NCI-H69 (cell line): ENCODE measurements around the gene ACP2.
"Not testable (repeated sequence)": the region's sequence is repeated elsewhere in the genome, so short reads cannot be mapped to it uniquely, and the experiment has no call there.

ENCODE experiments used
- DNase-seq: peaks from one replicate; lab custom pipeline; 2025; lab: John Stamatoyannopoulos, UW

The ACP2 gene

DNA sequence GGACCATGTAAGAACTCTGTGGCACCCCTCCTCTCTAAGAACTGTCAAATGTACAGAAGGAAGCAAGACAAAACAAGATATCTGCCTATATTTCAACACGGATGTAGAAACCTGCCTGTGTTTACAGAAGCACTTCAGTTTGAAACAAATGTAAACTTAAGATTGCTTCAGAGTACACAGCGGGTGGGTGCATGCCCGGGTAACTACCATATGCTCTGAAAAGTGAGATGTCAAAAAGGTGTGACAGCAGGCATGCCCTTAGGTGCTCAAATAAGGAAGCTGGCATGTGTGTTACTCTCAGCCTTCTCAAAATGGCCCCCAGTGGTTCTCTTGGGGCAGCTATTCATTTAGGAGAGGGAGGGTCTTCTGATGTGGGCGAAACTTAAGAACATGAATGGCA, 5.2 kb downstream of the ACP2 start:
- peak; percentile 85 for DNase-seq

DNA sequence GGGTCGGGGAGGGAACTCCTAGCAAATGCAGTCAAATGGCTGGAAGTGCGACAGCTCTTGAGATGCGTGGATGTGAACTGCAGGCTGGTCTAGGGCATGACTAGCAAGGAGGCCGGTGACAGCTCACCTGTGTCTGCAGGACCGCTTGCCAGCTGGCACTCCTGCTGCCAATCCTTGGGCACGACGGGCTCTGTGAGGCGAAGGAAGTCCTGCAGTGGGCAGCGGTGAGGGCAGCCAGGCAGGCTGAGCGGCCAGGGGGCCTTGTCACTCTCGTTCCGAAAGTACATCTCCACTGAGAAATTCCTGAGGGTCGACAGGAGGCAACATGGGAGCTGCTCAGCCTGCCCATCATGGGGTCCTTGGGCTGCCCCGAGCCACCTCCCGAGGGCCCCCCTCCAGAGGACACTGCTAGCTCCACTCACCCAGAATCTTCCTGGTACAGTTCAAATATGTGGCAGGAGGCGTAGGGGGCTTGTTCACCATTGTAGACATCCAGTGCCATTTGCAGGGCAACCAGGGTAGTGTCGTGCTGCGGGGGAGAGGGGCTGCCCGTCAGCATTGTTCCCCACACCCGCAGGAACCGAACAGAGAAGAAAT, 5.9 kb downstream of the ACP2 start:
- no peak for DNase-seq

DNA sequence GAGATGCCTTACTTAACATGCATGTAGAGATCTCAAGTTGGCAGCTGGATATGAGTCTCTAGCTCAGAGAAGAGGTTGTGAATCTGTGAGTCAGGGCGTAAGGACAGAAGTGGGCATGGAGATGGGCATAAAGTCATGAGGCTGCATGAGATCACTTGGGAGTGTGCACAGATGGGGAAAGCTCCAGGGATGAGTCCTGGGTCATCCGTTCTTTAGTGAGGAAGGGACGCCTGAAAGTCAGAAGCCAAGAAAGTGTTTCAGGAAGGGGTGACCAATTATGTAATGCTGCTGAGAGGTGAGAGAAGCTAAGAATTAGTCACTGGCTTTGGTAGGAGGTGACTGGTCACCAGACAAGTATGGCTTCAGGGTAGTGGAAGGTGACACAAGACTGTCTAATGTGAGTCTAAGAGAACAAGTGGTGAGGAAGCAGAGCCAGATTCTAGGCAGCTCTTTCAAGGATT, 6.7 kb downstream of the ACP2 start:
- no peak for DNase-seq

DNA sequence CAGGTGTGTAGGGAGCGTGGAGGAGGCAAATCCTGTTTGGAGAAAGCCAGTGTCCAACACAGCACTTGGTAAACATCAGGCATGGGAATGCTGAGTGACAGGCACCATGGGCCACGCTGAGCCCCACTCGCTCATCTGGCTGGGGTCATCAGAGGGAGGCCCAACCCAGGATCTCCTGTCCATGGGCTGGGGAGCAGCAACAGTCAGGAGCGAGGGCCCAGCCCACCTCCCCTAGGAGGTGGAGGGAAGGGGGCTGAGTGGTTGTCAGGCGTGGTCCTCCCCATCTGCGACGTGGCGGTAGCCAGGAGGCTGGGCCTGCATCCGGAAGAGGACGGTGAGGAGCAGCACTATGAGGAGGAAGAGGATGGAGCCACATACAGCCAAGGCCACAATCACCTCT, 8.8 kb downstream of the ACP2 start:
- DNase-seq, result no peak

DNA sequence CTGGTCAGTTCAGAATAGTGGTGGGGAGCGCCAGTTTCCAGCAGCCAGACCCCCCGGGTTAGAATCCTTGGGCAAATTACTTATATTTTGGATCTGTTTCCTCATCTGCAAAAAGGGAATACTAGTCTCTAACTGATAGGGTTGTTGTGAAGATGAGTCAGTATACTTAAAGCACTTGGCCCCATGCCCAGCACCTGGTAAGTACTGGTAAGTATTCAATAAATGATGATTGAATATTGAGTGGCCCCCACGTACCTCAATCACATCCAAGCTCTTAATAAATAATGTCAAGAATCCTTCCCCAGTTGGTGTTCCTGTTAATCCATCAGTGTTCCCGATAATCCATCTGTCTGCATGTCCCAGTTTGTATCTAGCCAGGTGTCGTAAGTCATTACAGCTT, 12.1 kb downstream of the ACP2 start:
- DNase-seq, result peak; percentile 51

DNA sequence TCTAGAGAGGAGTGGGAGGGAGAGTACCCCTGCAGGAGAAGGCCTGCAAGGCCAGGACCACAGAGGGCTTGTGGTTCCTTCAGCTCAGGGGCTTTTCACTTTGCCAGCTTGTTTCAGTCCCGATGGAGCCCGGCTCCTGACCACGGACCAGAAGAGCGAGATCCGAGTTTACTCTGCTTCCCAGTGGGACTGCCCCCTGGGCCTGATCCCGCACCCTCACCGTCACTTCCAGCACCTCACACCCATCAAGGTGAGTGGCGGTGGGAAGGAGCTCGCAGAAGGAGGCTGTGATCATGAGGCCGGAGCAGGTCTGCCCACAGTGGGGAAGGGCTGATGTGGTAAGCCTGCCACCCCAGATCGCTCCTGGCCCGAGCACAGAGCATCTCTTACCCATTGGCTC, 13.5 kb downstream of the ACP2 start:
- DNase-seq, result no peak

DNA sequence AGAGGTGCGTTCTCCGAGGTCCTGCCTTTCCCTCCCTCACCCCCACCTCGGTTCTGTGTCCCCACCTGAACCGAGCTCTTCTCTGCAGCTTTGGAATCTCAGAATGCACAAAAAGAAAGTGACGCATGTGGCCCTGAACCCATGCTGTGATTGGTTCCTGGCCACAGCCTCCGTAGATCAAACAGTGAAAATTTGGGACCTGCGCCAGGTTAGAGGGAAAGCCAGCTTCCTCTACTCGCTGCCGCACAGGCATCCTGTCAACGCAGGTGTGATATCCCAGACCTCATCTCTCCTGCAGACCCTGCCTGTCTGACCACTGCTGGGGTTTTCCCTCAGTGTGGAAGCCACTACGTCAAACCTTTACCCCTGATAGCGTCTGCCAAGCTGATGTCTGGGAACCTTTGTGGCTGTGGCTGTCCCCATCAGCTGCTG, 13.9 kb downstream of the ACP2 start:
- DNase-seq, result peak; percentile 90

DNA sequence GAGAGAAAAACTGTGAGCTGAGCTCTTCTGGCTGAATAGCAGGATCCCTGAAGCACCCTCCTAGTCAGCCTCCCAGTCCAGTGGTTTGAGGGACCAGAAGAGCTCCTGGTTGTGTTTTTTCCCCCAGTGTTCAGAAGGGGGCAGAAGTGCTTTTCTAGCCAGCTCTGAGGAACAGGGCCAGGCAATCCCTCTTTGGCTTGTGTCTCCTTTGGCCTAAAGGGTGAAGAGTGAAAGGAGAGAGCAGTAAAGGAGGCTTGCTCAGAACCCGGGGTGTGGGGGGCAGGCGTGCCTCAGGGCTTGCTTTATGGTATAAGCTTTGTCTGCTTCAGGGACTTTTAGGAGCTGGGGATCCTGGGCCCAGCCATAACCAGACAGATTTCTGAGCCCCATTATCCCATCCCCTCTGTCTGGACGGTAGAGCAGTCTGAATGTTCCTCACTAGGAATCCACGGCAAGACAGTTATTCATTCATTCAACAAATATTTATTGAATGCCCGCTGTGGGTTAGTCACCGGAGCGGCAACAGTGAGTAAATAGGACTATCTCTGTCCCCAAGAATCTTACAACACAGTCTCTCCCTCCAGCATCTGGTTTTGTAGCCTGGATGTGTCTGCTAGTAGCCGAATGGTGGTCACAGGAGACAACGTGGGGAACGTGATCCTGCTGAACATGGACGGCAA, 14.5 kb downstream of the ACP2 start:
- peak; percentile 82 for DNase-seq

DNA sequence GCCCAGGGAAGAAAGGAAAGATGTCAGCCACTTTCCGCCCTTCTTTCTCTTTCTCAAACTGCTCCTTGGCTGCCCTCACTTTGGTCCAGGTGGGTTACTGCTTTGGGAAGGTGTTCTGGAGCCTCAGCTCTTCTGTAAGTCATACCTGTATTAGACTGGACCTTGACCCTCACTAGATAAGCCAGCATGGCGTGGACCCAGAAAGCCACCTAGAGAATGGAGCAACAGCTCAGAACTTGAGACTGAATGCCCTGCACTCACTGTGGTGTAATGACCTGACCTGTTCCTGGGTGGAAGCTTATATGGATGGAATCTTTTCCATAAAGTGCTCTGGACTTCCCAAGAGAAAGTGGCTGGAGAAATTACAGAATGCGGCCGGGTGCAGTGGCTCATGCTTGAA, 15.6 kb downstream of the ACP2 start:
- no peak for DNase-seq

DNA sequence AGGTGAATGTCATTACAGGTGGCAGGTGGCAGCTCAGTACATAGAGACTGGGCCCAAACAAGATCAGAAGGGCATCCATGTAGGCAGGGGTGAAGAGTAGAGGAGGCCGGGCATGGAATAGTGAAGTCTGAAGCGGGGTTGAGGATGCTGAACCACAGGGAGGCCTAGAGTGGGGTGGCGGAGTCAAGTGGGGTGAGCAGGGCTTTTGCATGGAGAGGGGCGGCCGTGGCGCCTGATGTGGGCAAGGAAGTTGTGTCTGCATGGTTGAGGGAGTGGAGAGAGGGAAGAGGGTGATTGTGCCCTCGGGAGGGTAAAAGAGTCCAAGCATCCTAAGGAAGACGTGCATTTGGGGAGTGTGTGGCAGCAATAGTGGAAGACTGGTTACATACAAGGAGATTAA, 19.5 kb downstream of the ACP2 start:
- no peak for DNase-seq

DNA sequence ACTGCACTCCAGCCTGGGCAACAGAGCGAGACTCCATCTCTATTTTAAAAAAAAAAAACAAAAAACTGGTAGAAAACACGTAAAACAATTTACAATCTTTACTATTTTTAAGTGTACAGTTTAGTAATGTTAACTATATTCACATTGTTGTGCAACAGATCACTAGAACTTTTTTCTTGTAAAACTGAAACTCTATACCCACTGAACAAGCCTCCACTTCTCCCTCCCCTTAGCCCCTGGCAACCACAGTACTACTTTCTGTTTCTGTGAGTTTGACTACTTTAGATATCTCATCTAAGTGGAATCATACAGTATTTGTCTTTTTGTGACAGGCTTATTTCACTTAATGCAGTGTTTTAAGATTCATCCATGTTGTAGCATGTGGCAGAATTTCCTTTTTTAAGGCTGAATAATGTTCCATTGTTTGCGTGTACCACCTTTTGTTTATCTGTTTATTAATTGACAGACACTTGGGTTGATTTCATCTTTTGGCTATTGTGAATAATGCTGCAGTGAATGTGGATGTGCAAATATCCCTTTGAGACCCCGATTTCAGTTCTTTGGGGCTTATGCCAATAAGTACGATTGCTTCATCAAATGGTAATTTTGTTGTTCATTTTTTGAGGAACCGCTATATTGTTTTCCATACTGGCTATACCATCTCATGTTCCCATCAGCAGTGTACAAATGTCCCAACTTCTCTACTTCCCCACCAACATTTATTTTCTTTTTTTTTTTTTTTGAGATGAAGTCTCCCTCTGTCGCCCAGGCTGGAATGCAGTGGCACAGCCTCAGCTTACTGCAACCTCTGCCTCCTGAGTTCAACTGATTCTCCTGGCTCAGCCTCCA, 22.8 kb downstream of the ACP2 start:
- DNase-seq, result no peak

DNA sequence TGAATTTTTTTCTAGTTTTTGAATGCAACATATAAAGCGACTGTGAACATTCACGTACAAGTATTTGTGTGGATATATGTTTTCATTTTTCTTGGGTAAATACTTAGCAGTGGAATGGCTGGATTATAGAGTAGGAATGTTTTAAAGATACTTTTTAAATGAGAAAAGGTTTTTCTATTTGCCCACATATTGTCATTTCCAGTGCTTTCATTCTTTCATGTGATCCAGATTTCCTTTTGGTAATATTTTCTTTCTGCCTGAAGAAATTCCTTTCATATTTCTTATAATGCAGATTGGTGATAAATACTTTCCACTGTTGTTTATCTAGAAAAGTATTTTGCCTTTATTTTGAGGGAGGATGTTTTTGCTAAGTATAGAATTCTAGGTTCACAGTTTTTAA, 25.9 kb downstream of the ACP2 start:
- no peak for DNase-seq

DNA sequence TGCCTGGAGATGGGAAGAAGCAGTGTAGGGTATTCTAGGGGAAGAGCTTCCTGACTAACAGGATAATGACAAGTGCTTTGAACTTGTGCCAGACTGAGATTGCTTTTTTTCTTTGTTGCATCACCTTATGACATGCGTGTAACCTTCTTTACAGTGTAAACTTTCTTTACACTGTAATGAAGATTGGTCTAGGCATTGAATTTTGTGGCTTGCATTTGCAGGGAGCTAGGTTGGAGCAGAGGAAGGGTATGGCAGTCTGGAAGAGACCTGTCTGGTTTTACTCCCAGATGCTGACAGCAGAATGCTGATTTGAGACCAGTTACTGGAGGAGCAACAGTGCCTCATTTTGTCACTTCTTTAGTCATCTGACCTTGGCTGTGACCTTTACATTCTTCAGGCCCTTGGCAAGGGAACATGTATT, 28.2 kb downstream of the ACP2 start:
- no peak for DNase-seq

DNA sequence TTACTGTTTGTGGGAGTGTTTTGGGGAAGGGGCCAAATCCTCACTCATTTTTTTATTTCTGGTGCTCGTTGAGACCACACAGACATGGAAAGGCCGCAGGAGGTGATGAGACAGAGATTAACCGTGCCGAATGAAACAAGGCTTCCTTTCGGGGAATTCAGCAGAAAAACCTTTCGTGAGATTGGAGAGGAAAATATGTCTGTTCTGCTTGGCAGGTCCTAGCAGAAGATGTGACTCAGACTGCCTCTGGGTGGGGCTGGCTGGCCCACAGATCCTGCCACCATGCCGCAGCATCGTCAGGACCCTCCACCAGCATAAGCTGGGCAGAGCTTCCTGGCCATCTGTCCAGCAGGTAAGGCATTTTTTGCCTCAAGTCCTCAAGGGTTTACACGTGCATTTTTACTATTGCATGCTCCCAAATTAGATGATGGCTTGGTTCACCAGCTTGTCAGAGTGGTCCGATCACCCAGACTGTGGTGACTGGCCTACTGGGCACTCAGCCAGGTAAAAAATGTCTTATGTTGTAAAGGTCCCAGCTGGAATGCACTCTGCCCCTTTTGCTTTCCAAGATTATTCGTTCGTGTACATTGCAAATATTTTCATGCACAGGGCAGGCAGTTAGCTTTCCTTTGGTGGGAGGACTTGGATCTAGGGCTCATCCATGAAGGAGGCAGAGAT, 32.4 kb downstream of the ACP2 start:
- DNase-seq, result peak; percentile 81

DNA sequence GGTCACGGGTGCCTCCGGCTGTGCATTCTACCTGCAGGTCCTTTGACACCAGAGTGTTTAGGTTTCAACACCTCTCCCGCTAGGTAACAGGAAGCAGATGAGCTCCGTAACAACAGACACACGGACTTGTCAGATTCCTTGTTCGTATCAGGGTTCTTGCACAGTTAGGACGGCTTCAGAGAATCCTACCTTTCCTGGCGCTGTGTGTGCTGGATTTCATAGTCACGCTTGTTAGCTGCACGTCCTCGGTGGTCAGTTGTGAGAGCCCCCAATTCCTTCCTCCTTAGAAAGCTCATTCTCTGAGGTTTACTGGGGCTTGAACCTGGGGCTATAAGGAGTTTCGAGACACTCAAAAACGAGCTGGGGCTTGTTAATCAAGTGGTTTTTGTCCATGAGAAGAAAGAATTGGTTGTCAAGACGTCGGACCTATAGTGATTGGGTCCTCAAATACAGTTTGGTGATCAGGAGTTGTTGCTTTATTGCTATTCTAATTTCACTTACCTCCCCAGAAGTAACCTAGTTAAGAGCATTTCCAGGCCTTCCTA, 33.2 kb downstream of the ACP2 start:
- DNase-seq, result peak; percentile 90

DNA sequence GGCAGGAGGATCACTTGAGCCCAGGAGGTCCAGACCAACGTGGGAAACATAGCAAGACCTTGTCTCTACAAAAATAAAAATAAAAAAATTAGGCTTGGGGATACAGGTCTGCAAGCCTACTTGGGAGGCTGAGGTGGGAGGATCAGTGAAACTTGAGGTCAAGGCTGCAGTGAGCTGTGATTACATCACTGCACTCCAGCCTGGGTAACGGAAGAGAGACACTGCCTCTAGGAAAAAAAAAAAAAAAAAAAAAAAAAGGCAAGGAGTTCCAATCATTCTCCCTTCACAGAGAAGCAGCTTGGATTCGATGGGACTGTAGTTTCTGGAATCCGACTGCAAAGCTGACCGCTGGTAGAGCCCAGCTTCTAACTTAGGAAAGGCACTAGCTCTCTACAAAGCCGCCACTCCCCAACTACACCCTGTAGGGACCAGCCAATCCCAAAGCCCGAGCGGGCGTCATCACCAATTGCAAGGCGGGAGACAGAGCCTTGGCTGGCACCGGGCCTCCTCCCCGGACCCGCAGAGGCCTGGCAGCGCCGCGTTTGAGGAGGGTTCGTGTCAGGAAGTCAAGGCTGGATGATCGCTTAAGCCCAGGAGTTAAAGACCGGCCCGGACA, 34.6 kb downstream of the ACP2 start:
- peak; percentile 97 for DNase-seq

DNA sequence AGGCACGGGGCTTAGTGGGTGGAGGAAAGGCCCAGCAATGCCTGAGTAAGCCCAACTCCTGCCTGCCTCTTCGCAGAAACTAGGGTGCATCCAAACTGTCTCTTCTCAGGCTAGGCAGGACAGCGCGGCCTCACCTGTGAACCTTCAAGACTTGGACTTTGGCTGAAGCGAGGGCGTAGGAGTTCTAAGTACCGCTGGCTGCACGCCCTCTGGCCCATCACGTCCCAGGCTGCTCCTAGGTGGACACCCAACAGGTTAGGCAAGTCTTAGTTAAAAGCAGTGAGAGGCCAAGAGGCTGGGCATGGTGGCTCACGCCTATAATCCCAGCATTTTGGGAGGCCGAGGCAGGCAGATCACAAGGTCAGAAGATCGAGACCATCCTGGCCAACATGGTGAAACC, 35.7 kb downstream of the ACP2 start:
- no peak for DNase-seq

DNA sequence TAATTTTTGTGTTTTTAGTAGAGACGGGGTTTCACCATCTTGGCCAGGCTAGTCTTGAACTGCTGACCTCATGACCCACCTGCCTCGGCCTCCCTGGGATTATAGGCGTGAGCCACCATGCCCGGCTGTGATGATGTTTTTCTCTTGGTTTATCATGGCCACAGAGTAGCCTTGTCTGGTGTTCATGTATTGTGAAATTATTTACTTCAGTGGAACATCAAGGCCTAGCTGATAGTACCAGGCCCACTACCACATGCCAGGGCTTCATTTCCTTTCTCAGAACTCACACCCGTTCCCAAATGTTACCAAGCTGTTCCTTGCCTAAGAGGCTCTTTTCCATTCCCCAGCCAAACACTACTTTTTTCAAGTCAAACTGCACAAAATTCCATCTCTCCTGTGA, 40.0 kb downstream of the ACP2 start:
- DNase-seq, result no peak

DNA sequence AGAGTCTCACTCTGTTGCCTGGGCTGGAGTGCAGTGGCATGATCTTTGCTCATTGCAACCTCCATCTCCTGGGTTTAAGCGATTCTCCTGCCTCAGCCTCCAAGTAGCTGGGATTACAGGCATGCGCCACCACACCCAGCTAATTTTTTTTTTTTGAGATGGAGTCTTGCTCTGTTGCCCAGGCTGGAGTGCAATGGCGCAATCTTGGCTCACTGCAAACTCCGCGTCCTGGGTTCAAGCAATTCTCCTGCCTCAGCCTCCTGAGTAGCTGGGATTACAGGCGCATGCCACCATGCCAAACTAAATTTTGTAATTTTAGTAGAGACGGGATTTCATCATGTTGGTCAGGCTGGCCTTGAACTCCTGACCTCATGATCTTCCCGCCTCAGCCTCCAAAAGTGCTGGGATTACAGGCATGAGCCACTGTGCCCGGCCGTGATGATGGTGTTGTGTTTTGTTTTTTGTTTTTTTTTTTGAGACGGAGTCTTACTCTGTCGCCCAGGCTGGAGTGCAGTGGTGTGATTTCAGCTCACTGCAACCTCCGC, 40.5 kb downstream of the ACP2 start:
- not testable (repeated sequence) for DNase-seq

DNA sequence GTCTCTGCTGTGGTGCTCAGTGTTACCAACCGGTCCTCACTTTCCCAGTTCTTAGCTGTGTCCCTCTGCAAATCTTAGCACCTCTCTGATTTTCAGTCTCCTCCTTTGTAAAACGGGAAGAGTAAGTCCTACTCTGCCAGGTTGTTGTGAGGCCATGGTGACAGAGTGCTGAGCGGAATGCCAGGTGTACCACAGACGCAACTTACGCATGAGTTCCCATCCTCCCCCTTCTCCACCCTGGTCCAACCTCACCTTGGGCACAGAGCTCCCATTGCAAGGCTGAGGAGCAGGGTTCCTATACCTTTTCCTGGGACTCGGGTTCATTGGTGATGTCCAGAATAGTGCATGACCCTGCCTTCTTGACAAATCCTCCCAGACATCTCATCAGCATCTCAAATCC, 41.2 kb downstream of the ACP2 start:
- no peak for DNase-seq

DNA sequence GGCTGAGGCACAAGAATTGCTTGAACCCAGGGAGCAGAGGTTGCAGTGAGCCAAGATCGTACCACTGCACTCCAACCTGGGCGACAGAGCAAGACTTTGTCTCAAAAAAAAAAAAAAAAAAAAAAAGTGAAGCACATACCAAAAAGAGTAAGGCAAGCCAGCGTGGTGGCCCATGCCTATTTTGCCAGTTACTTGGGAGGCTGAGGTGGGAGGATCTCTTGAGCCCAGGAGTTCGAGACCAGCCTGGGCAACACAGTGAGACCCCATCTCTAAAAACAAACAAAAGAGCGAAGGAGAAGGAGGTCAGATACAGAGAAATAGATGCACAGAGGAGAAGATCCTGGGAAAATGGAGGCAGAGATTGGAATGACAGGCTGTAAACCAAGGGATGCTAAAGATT, 42.0 kb downstream of the ACP2 start:
- not testable (repeated sequence) for DNase-seq

DNA sequence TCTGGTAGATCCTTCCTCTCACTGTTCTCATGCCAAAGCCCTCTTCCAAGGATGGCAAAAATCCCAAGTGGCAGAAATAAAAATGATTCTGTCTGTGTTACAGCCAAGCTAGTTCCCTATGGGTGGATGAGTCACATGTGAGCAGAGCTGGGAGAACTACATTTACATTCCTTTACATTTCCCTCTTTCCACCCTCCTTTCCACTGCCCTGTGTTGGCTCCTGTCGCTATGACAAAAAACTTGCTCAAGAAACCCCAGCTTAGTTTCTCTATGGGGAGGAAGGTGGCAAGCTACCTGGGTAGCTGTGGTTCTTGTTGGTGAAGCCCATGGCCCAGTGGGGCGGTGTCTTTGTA, 44.0 kb downstream of the ACP2 start:
- DNase-seq, result no peak
